ENCODE data around the gene LNP1.

The LNP1 gene

GRCh38 chr3:100424261-100424660, 22.9 kb downstream of the LNP1 start:
- Histone ChIP-seq H2BK120ac (ENCODE audit: insufficient read depth, low read length, poor library complexity) (no peak overlapping the region), H2AK5ac (ENCODE audit: low read length) (no peak overlapping the region), H3K4ac (ENCODE audit: low read depth, low read length) (no peak overlapping the region), H4K91ac (ENCODE audit: low read depth, low read length) (no peak overlapping the region), H3K9ac (ENCODE audit: low read length) (no peak overlapping the region), H3K27ac (ENCODE audit: low read depth, low read length) (no peak overlapping the region), H2BK5ac (ENCODE audit: low read depth, low read length, poor library complexity) (no peak overlapping the region), H4K12ac (ENCODE audit: low read depth, low read length) (no peak overlapping the region), H3K9me3 (ENCODE audit: insufficient read depth, low read depth, low read length) (no peaks in the 10 kb centered on the region), H3K14ac (ENCODE audit: low read length) (no peak overlapping the region), H3K23ac (ENCODE audit: low read length) (no peak overlapping the region), H3K4me1 (ENCODE audit: control insufficient read depth in 1 of 2, insufficient read depth in 2 of 2, low read length in 2 of 2) (peaks cover 2% of the 10 kb centered on the region in 2 experiments), H3K4me2 (ENCODE audit: low read length) (no peak overlapping the region), H3K36me3 (ENCODE audit: control insufficient read depth in 1 of 2, insufficient read depth in 2 of 2, low read length in 2 of 2) (no peaks in the 10 kb centered on the region), H3K79me1 (ENCODE audit: low read length) (no peaks in the 10 kb centered on the region), H4K8ac (ENCODE audit: low read depth, low read length) (no peak overlapping the region), H2AFZ (ENCODE audit: insufficient read depth, low read length, poor library complexity) (no peak overlapping the region), H3K27me3 (ENCODE audit: insufficient read depth, low read length) (no peaks in the 10 kb centered on the region), H3K79me2 (ENCODE audit: control insufficient read depth, insufficient read depth, low read length, poor library complexity) (no peaks in the 10 kb centered on the region), H3K4me3 (ENCODE audit: low read depth, low read length) (no peak overlapping the region), H3K18ac (ENCODE audit: low read length) (no peak overlapping the region), H2BK12ac (ENCODE audit: low read length) (no peak overlapping the region)
- no peak for DNase-seq
- WGBS (ENCODE audit: extremely low coverage, insufficient coverage, insufficient read length), result no CpG with 5 or more reads among the region's 2 CpGs

GRCh38 chr3:100425316-100425715, 24.0 kb downstream of the LNP1 start:
- no peak overlapping the region for H3K4ac ChIP-seq (ENCODE audit: low read depth, low read length)
- no CpG with 5 or more reads among the region's 1 CpG for WGBS (ENCODE audit: extremely low coverage, insufficient coverage, insufficient read length)

GRCh38 chr3:100426067-100426682, 24.8 kb downstream of the LNP1 start:
- H3K27me3 ChIP-seq (ENCODE audit: insufficient read depth, low read length), result no peaks in the 10 kb centered on the region
- no peak overlapping the region for H3K14ac ChIP-seq (ENCODE audit: low read length)
- H2BK12ac ChIP-seq (ENCODE audit: low read length), result no peak overlapping the region
- H3K23ac ChIP-seq (ENCODE audit: low read length), result no peak overlapping the region
- H4K8ac ChIP-seq (ENCODE audit: low read depth, low read length), result no peak overlapping the region
- H3K4me3 ChIP-seq (ENCODE audit: low read depth, low read length), result no peak overlapping the region
- no peak overlapping the region for H3K9ac ChIP-seq (ENCODE audit: low read length)
- H3K4me1 ChIP-seq (ENCODE audit: control insufficient read depth in 1 of 2, insufficient read depth in 2 of 2, low read length in 2 of 2), result peaks cover 2% of the 10 kb centered on the region in 2 experiments
- H4K12ac ChIP-seq (ENCODE audit: low read depth, low read length), result no peak overlapping the region
- H3K4me2 ChIP-seq (ENCODE audit: low read length), result no peak overlapping the region
- no peak overlapping the region for H4K91ac ChIP-seq (ENCODE audit: low read depth, low read length)
- H3K4ac ChIP-seq (ENCODE audit: low read depth, low read length), result no peak overlapping the region
- no peak overlapping the region for H3K27ac ChIP-seq (ENCODE audit: low read depth, low read length)
- no peak for DNase-seq
- H3K79me2 ChIP-seq (ENCODE audit: control insufficient read depth, insufficient read depth, low read length, poor library complexity), result no peaks in the 10 kb centered on the region
- no peak overlapping the region for H2AFZ ChIP-seq (ENCODE audit: insufficient read depth, low read length, poor library complexity)
- WGBS (ENCODE audit: extremely low coverage, insufficient coverage, insufficient read length), result no CpG with 5 or more reads among the region's 8 CpGs
- H3K79me1 ChIP-seq (ENCODE audit: low read length), result no peaks in the 10 kb centered on the region
- H3K18ac ChIP-seq (ENCODE audit: low read length), result no peak overlapping the region
- H2AK5ac ChIP-seq (ENCODE audit: low read length), result no peak overlapping the region
- no peak overlapping the region for H2BK120ac ChIP-seq (ENCODE audit: insufficient read depth, low read length, poor library complexity)
- H2BK5ac ChIP-seq (ENCODE audit: low read depth, low read length, poor library complexity), result no peak overlapping the region
- no peaks in the 10 kb centered on the region for H3K9me3 ChIP-seq (ENCODE audit: insufficient read depth, low read depth, low read length)
- H3K36me3 ChIP-seq (ENCODE audit: control insufficient read depth in 1 of 2, insufficient read depth in 2 of 2, low read length in 2 of 2), result no peaks in the 10 kb centered on the region

More at GRCh38 chr3:100425316-100425715, 24.0 kb downstream of the LNP1 start:
- H3K4me1 ChIP-seq (ENCODE audit: control insufficient read depth in 1 of 2, insufficient read depth in 2 of 2, low read length in 2 of 2), result peaks cover 2% of the 10 kb centered on the region in 2 experiments
- H4K12ac ChIP-seq (ENCODE audit: low read depth, low read length), result no peak overlapping the region
- H2BK120ac ChIP-seq (ENCODE audit: insufficient read depth, low read length, poor library complexity), result no peak overlapping the region
- H4K8ac ChIP-seq (ENCODE audit: low read depth, low read length), result no peak overlapping the region
- no peaks in the 10 kb centered on the region for H3K36me3 ChIP-seq (ENCODE audit: control insufficient read depth in 1 of 2, insufficient read depth in 2 of 2, low read length in 2 of 2)
- DNase-seq, result peak in 1 of 2 donors; percentile 63
- H3K79me1 ChIP-seq (ENCODE audit: low read length), result no peaks in the 10 kb centered on the region
- H3K4me3 ChIP-seq (ENCODE audit: low read depth, low read length), result no peak overlapping the region
- no peak overlapping the region for H2AFZ ChIP-seq (ENCODE audit: insufficient read depth, low read length, poor library complexity)
- H3K23ac ChIP-seq (ENCODE audit: low read length), result no peak overlapping the region
- H3K18ac ChIP-seq (ENCODE audit: low read length), result no peak overlapping the region
- H3K9me3 ChIP-seq (ENCODE audit: insufficient read depth, low read depth, low read length), result no peaks in the 10 kb centered on the region
- H3K27ac ChIP-seq (ENCODE audit: low read depth, low read length), result no peak overlapping the region
- no peak overlapping the region for H4K91ac ChIP-seq (ENCODE audit: low read depth, low read length)
- H3K27me3 ChIP-seq (ENCODE audit: insufficient read depth, low read length), result no peaks in the 10 kb centered on the region
- H2BK5ac ChIP-seq (ENCODE audit: low read depth, low read length, poor library complexity), result no peak overlapping the region
- no peak overlapping the region for H2AK5ac ChIP-seq (ENCODE audit: low read length)
- H3K9ac ChIP-seq (ENCODE audit: low read length), result no peak overlapping the region
- H3K4me2 ChIP-seq (ENCODE audit: low read length), result no peak overlapping the region
- no peak overlapping the region for H3K14ac ChIP-seq (ENCODE audit: low read length)
- no peaks in the 10 kb centered on the region for H3K79me2 ChIP-seq (ENCODE audit: control insufficient read depth, insufficient read depth, low read length, poor library complexity)
- no peak overlapping the region for H2BK12ac ChIP-seq (ENCODE audit: low read length)

GRCh38 chr3:100427699-100428098, 26.4 kb downstream of the LNP1 start:
- no CpG with 5 or more reads among the region's 2 CpGs for WGBS (ENCODE audit: extremely low coverage, insufficient coverage, insufficient read length)
- no peak overlapping the region for H2BK5ac ChIP-seq (ENCODE audit: low read depth, low read length, poor library complexity)
- H3K9me3 ChIP-seq (ENCODE audit: insufficient read depth, low read depth, low read length), result no peaks in the 10 kb centered on the region
- H3K18ac ChIP-seq (ENCODE audit: low read length), result no peak overlapping the region
- H3K27ac ChIP-seq (ENCODE audit: low read depth, low read length), result no peak overlapping the region
- no peak overlapping the region for H4K8ac ChIP-seq (ENCODE audit: low read depth, low read length)
- no peak overlapping the region for H3K4me3 ChIP-seq (ENCODE audit: low read depth, low read length)
- no peak overlapping the region for H3K4me2 ChIP-seq (ENCODE audit: low read length)
- no peaks in the 10 kb centered on the region for H3K79me2 ChIP-seq (ENCODE audit: control insufficient read depth, insufficient read depth, low read length, poor library complexity)
- H3K4me1 ChIP-seq (ENCODE audit: control insufficient read depth in 1 of 2, insufficient read depth in 2 of 2, low read length in 2 of 2), result peaks cover 2% of the 10 kb centered on the region in 2 experiments
- H2BK120ac ChIP-seq (ENCODE audit: insufficient read depth, low read length, poor library complexity), result no peak overlapping the region
- H4K91ac ChIP-seq (ENCODE audit: low read depth, low read length), result no peak overlapping the region
- H3K27me3 ChIP-seq (ENCODE audit: insufficient read depth, low read length), result no peaks in the 10 kb centered on the region
- H3K23ac ChIP-seq (ENCODE audit: low read length), result no peak overlapping the region
- no peaks in the 10 kb centered on the region for H3K36me3 ChIP-seq (ENCODE audit: control insufficient read depth in 1 of 2, insufficient read depth in 2 of 2, low read length in 2 of 2)
- H3K79me1 ChIP-seq (ENCODE audit: low read length), result no peaks in the 10 kb centered on the region
- no peak overlapping the region for H3K9ac ChIP-seq (ENCODE audit: low read length)
- no peak for DNase-seq
- H4K12ac ChIP-seq (ENCODE audit: low read depth, low read length), result no peak overlapping the region
- no peak overlapping the region for H3K14ac ChIP-seq (ENCODE audit: low read length)
- no peak overlapping the region for H3K4ac ChIP-seq (ENCODE audit: low read depth, low read length)
- H2AK5ac ChIP-seq (ENCODE audit: low read length), result no peak overlapping the region
- no peak overlapping the region for H2BK12ac ChIP-seq (ENCODE audit: low read length)
- H2AFZ ChIP-seq (ENCODE audit: insufficient read depth, low read length, poor library complexity), result no peak overlapping the region
